ENCODE results near the gene MYRIP. TPM values are rescaled to one million over a fixed set of nuclear protein-coding genes. Genes with fewer than 3 reads are reported as not detected.

MYRIP gene
- polyA plus RNA-seq, 1 experiment = not detected

DNA sequence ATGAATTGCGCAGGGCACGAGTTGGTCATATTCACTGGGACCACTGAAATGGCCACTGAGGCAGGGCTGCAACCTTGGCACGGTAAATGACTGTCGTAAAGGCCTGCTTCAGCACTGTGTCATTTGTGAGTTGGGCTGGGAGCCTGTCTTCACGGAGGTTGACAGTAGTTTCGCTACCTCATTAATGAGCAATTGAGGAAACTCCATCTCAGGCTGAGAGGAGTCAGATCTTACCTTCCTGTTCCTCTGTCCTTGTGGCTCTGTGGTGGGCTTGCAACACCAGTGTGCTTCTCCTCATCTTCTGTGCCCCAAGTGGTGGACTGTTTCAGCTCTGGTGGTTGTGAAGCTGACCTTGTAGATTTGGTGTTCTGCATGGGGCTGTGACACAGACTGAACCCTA lies 420.0 kb downstream of the MYRIP start:
- no peak for DNase-seq (ENCODE audit: low read depth, low spot score)
- Histone ChIP-seq H3K4me3 (ENCODE audit: low read depth, low read length) (no peak overlapping the region), H3K9me3 (ENCODE audit: control insufficient read depth, insufficient read depth, low read length) (no peaks in the 10 kb centered on the region), H3K27me3 (ENCODE audit: control insufficient read depth, insufficient read depth, low read length) (no peaks in the 10 kb centered on the region), H3K27ac (ENCODE audit: low read depth, low read length) (no peak overlapping the region)
- ChIA-PET CTCF (interaction anchor here (0.9 kb wide), 1 partner anchor 88 kb away, joined by 3 read pairs; no protein-coding TSS in a partner anchor), POLR2A (no interaction called here)
- TF ChIP-seq, protein P1, sequence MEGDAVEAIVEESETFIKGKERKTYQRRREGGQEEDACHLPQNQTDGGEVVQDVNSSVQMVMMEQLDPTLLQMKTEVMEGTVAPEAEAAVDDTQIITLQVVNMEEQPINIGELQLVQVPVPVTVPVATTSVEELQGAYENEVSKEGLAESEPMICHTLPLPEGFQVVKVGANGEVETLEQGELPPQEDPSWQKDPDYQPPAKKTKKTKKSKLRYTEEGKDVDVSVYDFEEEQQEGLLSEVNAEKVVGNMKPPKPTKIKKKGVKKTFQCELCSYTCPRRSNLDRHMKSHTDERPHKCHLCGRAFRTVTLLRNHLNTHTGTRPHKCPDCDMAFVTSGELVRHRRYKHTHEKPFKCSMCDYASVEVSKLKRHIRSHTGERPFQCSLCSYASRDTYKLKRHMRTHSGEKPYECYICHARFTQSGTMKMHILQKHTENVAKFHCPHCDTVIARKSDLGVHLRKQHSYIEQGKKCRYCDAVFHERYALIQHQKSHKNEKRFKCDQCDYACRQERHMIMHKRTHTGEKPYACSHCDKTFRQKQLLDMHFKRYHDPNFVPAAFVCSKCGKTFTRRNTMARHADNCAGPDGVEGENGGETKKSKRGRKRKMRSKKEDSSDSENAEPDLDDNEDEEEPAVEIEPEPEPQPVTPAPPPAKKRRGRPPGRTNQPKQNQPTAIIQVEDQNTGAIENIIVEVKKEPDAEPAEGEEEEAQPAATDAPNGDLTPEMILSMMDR (IDR thresholded peaks at IDR 0.05; ENCODE audit: low read depth, low read length) = no peak

DNA sequence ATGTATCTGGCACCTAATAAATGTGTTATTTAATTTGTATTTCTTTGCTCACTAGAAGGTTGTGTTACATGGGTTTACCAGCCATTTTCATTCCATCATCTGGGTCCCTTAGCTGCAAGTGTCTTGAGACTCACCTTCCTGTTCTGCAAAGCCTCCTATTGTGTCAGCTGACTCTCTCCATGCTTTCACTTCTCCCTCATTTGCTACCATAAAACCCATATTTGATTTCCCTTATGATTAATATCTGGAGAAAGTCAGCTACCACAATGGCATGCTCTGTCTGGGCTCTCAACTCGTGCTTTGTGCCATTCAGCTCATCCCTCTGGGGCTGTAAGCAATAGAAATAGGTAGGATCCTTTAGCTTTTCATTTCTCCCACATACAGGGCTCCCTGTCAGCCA lies 420.6 kb downstream of the MYRIP start:
- Histone ChIP-seq H3K9me3 (ENCODE audit: control insufficient read depth, insufficient read depth, low read length) (no peaks in the 10 kb centered on the region), H3K27me3 (ENCODE audit: control insufficient read depth, insufficient read depth, low read length) (no peaks in the 10 kb centered on the region), H3K4me3 (ENCODE audit: low read depth, low read length) (no peak overlapping the region), H3K27ac (ENCODE audit: low read depth, low read length) (no peak overlapping the region)
- DNase-seq (ENCODE audit: low read depth, low spot score) = no peak
- TF ChIP-seq, protein P1 (IDR thresholded peaks at IDR 0.05; ENCODE audit: low read depth, low read length) = no peak
- CTCF ChIA-PET = interaction anchor here (0.7 to 0.9 kb wide), 2 partner anchors 88 to 728 kb away, joined by 3 read pairs; no protein-coding TSS in a partner anchor
- POLR2A ChIA-PET = no interaction called here

DNA sequence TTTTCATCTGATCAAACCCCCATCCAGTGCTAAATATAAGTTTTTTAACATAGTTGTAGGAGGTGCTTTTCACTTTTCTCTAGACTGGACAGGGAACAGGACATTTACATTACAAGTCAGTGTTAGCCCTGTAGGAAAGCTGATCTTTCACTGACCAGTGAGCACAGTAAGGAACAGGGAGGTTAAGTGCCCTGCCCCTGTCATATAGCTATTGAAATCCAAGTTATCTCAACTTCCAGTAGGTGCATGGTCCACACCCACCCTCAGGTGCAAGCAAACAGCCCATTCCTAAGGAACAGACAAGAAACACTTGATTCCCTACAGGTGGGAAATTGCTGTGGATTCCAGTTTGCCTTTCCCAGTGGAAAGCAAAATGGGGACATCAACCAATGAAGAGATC lies 421.0 kb downstream of the MYRIP start:
- Histone ChIP-seq H3K27me3 (ENCODE audit: control insufficient read depth, insufficient read depth, low read length) (no peaks in the 10 kb centered on the region), H3K9me3 (ENCODE audit: control insufficient read depth, insufficient read depth, low read length) (no peaks in the 10 kb centered on the region), H3K27ac (ENCODE audit: low read depth, low read length) (no peak overlapping the region), H3K4me3 (ENCODE audit: low read depth, low read length) (no peak overlapping the region)
- CTCF ChIA-PET = interaction anchor here (0.7 kb wide), 1 partner anchor 728 kb away, joined by 3 read pairs; no protein-coding TSS in a partner anchor
- TF ChIP-seq, protein P1 (IDR thresholded peaks at IDR 0.05; ENCODE audit: low read depth, low read length) = no peak
- POLR2A ChIA-PET = no interaction called here
- DNase-seq (ENCODE audit: low read depth, low spot score) = no peak

DNA sequence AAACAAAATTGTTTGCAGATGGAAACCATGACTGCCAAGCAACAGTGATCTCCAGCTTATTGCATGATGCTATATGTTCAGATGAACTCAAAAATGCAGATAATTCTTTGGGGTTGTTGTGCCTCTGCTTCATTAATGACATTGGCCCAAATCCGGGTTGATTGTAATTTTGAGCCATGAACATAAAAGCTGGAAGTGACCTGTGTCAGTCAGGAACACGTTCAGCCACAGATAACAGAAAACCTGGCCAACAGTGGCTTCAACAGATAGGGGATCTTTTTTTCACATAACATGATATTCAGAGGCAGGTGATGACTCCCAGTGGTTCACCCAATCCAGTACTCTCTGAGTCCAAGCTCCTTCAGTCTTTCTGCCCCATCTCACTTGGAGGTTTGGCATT lies 423.2 kb downstream of the MYRIP start:
- TF ChIP-seq, protein P1 (IDR thresholded peaks at IDR 0.05; ENCODE audit: low read depth, low read length) = no peak
- CTCF ChIA-PET = interaction anchor here (2.9 kb wide), 1 partner anchor 41 kb away, joined by 10 read pairs; no protein-coding TSS in a partner anchor
- POLR2A ChIA-PET = no interaction called here
- no peaks in the 10 kb centered on the region for H3K27me3 ChIP-seq (ENCODE audit: control insufficient read depth, insufficient read depth, low read length)
- no peak overlapping the region for H3K27ac ChIP-seq (ENCODE audit: low read depth, low read length)
- H3K4me3 ChIP-seq (ENCODE audit: low read depth, low read length) = no peak overlapping the region
- H3K9me3 ChIP-seq (ENCODE audit: control insufficient read depth, insufficient read depth, low read length) = no peaks in the 10 kb centered on the region
- no peak for DNase-seq (ENCODE audit: low read depth, low spot score)

DNA sequence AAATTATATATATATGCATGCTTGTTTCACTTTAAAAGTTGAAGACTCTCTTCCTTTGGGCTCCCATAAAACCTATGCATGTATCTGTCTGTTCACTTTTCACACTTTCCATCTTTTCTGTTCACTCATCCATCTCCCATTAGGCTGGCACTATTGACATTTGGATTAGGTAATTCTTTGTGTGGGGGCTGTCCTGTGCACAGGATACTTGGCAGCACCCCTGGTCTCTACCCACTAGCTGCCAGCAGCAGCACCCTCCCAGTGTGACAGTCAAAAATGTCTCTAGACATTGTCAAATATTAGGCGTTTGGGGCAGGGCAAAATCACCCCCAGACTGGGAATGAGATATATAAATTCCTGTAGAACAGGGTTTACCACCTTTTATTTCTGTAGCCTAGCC lies 427.8 kb downstream of the MYRIP start:
- no peak overlapping the region for H3K27ac ChIP-seq (ENCODE audit: low read depth, low read length)
- TF ChIP-seq, protein P1 (IDR thresholded peaks at IDR 0.05; ENCODE audit: low read depth, low read length) = no peak
- no peaks in the 10 kb centered on the region for H3K27me3 ChIP-seq (ENCODE audit: control insufficient read depth, insufficient read depth, low read length)
- DNase-seq (ENCODE audit: low read depth, low spot score) = no peak
- no peak overlapping the region for H3K4me3 ChIP-seq (ENCODE audit: low read depth, low read length)
- ChIA-PET CTCF (interaction anchor here (1.2 kb wide), 1 partner anchor 72 kb away, joined by 4 read pairs; no protein-coding TSS in a partner anchor), POLR2A (no interaction called here)
- H3K9me3 ChIP-seq (ENCODE audit: control insufficient read depth, insufficient read depth, low read length) = no peaks in the 10 kb centered on the region
